ENCODE measurements around the gene POFUT2. TPM values are rescaled to one million over a fixed set of nuclear protein-coding genes. Genes with fewer than 3 reads are reported as not detected.

POFUT2 gene
- total RNA-seq, 2 experiments from 2014 or later, result 11.7 to 12.4 TPM

DNA sequence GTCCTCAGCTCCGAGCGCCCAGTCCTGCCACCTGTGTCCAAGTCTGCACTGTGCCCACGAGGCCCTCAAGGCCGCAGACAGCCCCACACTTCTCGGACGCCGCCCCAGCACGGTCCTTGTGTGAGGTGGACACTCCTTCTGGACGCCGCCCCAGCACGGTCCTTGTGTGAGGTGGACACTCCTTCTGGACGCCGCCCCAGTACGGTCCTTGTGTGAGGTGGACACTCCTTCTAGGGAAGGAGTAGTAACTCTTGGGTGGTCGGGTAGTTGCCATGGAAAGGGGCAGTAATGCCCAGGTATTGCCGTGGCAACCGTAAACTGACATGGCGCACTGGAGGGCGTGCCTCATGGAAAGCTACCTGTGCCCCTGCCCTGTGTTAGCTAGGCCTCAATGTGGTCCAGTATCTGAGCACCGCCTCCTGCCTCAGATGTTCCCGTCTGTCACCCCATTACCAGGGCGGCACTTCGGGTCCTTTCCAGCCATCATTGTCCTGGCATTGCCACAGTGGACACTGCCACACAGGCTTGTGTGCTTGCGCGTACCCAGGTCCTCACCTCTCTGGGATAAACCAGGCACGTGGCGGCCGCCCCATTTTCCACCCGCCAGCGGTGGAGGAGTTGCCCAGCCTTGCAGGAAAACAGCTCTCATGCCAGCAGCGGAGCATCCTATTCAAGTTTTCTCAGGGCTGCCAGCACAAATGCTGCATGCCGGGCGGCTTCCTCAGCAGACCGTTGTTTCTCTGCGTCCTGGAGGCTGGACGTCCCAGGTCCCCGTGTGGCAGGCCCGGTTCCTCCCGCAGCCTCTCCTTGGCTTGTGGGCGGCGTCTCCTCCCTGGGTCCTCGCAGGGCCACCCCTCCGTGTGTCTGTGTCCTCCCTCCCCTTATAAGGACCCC, 40.8 kb upstream of the POFUT2 start:
- no peaks in the 10 kb centered on the region for H3K36me3 Mint-ChIP-seq (ENCODE audit: low read depth)
- POLR2A ChIA-PET, result no interaction called here
- no peaks in the 10 kb centered on the region for H3K27me3 Mint-ChIP-seq
- H3K4me1 Mint-ChIP-seq (ENCODE audit: low read depth), result no peaks in the 10 kb centered on the region
- ATAC-seq, result no peak
- no peak for DNase-seq
- intact Hi-C loops (cut with micrococcal nuclease), result no loop called here
- CTCF ChIA-PET, result no interaction called here
- no peak overlapping the region for H3K4me3 Mint-ChIP-seq
- no peaks in the 10 kb centered on the region for H3K9me3 Mint-ChIP-seq
- no peak overlapping the region for H3K27ac Mint-ChIP-seq
- TF ChIP-seq, protein P1, sequence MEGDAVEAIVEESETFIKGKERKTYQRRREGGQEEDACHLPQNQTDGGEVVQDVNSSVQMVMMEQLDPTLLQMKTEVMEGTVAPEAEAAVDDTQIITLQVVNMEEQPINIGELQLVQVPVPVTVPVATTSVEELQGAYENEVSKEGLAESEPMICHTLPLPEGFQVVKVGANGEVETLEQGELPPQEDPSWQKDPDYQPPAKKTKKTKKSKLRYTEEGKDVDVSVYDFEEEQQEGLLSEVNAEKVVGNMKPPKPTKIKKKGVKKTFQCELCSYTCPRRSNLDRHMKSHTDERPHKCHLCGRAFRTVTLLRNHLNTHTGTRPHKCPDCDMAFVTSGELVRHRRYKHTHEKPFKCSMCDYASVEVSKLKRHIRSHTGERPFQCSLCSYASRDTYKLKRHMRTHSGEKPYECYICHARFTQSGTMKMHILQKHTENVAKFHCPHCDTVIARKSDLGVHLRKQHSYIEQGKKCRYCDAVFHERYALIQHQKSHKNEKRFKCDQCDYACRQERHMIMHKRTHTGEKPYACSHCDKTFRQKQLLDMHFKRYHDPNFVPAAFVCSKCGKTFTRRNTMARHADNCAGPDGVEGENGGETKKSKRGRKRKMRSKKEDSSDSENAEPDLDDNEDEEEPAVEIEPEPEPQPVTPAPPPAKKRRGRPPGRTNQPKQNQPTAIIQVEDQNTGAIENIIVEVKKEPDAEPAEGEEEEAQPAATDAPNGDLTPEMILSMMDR (IDR thresholded peaks at IDR 0.05), result no peak

DNA sequence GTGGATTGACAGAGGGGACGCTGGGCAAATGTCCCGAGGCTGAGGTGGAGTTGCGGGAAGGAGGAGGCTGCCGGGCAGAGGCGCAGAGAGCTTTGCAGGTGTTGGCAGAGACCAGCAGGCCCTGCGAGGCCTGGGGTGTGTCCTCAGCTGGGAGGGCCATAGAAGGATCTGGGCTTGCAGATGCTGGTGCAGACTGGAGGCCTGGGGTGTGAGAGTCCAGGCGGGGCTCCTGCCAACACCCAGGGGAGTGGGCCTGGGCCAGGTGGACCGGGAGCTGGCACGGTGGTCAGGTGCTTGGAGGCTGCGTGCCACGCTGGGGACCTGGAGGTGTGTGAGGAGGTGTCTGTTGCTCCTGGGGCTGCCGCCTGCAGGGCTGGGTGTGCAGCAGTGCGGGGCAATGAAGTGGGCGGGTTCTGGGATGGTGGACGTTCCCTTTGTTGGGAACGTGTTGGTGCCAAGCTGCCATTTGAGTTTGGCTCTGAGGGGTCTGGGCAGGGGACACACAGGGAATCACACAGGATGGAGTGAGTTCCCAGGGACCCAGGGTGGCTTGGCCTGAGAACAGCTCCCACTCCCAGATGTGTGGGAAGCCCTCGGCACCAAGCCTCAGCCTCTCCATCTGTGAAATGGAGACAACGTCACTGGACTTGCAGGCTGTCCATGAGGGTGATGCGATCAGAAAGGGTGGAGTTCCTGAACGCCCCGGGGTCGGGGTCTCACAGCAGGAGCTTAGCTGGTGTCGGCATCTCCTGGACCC, 39.9 kb upstream of the POFUT2 start:
- no peak overlapping the region for H3K27ac Mint-ChIP-seq
- H3K4me1 Mint-ChIP-seq (ENCODE audit: low read depth), result no peaks in the 10 kb centered on the region
- TF ChIP-seq, protein P1 (IDR thresholded peaks at IDR 0.05), result no peak
- intact Hi-C loops (cut with micrococcal nuclease), result no loop called here
- no peak for ATAC-seq
- DNase-seq, result no peak
- no peaks in the 10 kb centered on the region for H3K27me3 Mint-ChIP-seq
- H3K9me3 Mint-ChIP-seq, result no peaks in the 10 kb centered on the region
- H3K4me3 Mint-ChIP-seq, result no peak overlapping the region
- H3K36me3 Mint-ChIP-seq (ENCODE audit: low read depth), result no peaks in the 10 kb centered on the region
- CTCF ChIA-PET, result no interaction called here
- POLR2A ChIA-PET, result no interaction called here

DNA sequence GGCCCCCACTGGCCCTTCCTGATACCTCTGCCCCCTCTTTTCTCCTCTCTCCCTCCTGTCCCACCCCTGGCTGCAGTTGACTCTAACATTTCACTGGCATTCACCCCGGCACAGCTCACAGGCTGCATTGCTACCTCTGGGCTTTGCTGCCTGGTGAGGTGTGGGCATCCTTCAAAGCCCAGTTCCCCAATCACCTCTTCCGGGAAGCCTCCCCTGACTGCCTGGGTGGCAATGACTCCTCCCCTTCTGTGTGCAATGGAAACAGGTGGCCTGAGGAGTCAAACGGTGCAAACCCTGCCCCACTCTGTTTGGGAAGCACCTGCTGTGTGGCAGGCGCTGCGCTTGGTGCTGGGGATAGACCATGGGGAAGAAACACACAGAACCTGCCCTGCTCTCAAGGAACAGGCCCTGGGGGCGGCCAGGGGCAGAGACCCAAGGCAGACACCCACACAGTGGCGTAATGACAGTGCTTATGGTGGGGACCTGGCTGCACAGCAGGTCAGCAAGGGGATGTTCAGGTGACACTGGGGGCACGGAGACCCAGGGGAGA, 39.3 kb upstream of the POFUT2 start:
- no peak for ATAC-seq
- Mint-ChIP-seq H3K27me3 (no peaks in the 10 kb centered on the region), H3K4me1 (ENCODE audit: low read depth) (peaks cover 5% of the 10 kb centered on the region), H3K4me3 (no peak overlapping the region), H3K36me3 (ENCODE audit: low read depth) (no peaks in the 10 kb centered on the region), H3K9me3 (no peaks in the 10 kb centered on the region), H3K27ac (no peak overlapping the region)
- TF ChIP-seq, protein P1 (IDR thresholded peaks at IDR 0.05), result no peak
- POLR2A ChIA-PET, result no interaction called here
- CTCF ChIA-PET, result no interaction called here
- intact Hi-C loops (cut with micrococcal nuclease), result no loop called here
- no peak for DNase-seq

DNA sequence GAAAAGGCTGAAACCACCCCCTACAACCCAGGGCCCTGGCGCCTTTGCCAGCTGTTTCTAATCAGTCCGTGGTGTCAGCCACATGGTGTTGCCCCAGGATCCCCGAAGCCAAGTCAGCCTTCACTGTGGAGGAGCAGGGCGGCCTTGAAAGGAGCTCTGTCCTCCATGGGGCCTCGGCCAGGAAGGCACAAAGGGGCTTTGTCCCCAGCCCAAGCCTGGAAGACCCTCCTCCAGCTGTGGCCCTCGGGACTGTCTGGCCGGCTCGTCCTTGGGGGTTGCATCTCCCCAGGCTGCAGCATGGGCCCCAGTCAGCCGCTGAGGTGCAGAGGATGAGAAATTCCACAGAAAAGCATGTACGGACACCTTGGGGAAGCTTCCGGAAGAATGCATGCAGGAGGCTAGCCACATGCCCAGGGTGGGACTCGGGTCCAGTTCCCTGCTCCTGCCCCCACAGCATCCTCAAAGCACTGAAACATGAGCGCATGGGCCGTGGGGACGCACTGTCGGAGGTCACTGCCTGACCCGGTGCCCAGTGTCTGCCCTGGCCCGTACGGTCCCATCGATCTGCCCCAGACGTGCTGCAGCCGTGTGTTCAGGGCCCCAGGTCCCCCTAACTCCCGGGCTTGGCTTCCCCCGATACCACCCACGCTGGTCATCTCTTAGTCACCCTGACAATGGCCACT, 38.6 kb upstream of the POFUT2 start:
- POLR2A ChIA-PET, result no interaction called here
- no peak overlapping the region for H3K4me3 Mint-ChIP-seq
- no peak overlapping the region for H3K27ac Mint-ChIP-seq
- no peaks in the 10 kb centered on the region for H3K27me3 Mint-ChIP-seq
- intact Hi-C loops (cut with micrococcal nuclease), result no loop called here
- H3K4me1 Mint-ChIP-seq (ENCODE audit: low read depth), result peaks cover 5% of the 10 kb centered on the region
- no peaks in the 10 kb centered on the region for H3K9me3 Mint-ChIP-seq
- DNase-seq, result no peak
- TF ChIP-seq, protein P1 (IDR thresholded peaks at IDR 0.05), result no peak
- CTCF ChIA-PET, result interaction anchor here (0.9 kb wide), 1 partner anchor 113 kb away, joined by 3 read pairs; no protein-coding TSS in a partner anchor
- no peaks in the 10 kb centered on the region for H3K36me3 Mint-ChIP-seq (ENCODE audit: low read depth)
- ATAC-seq, result no peak
